PC-3 (cell line): ENCODE results near the gene CDK14.

Experiments used
- EZH2 ChIP-seq: fragments of 300-600 bp; sonication (generic); IDR thresholded peaks from one replicate; pipeline ENCODE4 v1.6.1; 2017; ENCODE audit warnings: antibody characterized with exemption, mild to moderate bottlenecking, low read length; ENCODE audit not compliant: unreplicated experiment
- EZH2phosphoT487 ChIP-seq: fragments of 300-600 bp; sonication (generic); IDR thresholded peaks from 2 replicates; pipeline ENCODE4 v1.6.1; 2018; ENCODE audit warnings: mild to moderate bottlenecking, antibody characterized with exemption, low read length, borderline replicate concordance
- TF ChIP-seq, protein P1 (sequence below): fragments of 300-600 bp; sonication (generic); conservative IDR thresholded peaks from 2 replicates; pipeline ENCODE4 v1.5.1; 2017; ENCODE audit warnings: antibody characterized with exemption, low read depth, mild to moderate bottlenecking, low read length

DNA sequence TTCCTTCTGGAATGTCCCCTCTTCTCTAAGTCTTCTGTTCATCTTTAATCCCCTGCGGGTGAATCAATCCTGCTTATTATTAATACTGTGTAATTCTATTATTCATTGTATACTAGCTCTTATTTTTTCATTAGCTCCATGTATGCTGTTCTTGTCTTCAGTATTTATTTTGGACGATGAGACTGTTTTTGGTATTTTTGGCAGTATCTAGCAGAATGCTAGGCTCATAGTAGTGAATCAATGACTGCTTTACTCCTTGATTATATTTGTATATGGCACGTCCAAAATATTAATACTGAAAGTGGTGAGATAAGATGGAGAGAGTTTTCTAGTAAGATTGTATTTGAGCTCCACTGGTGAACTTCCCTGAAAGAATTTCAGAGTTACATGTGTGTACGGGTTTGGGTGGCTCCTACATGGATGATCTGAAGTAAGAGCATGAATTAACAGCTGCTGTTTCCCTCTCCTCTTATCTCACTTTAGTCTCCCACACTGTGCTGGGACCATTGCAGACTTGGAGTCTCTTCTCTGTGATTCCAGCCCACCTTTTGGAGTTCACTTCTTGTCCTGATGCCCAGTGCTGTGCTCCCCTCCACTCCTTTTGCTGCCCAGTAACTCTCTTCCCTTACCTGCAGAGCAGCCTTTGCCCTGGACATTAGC is 226.0 kb downstream of the CDK14 start:
- TF ChIP-seq, protein P1, sequence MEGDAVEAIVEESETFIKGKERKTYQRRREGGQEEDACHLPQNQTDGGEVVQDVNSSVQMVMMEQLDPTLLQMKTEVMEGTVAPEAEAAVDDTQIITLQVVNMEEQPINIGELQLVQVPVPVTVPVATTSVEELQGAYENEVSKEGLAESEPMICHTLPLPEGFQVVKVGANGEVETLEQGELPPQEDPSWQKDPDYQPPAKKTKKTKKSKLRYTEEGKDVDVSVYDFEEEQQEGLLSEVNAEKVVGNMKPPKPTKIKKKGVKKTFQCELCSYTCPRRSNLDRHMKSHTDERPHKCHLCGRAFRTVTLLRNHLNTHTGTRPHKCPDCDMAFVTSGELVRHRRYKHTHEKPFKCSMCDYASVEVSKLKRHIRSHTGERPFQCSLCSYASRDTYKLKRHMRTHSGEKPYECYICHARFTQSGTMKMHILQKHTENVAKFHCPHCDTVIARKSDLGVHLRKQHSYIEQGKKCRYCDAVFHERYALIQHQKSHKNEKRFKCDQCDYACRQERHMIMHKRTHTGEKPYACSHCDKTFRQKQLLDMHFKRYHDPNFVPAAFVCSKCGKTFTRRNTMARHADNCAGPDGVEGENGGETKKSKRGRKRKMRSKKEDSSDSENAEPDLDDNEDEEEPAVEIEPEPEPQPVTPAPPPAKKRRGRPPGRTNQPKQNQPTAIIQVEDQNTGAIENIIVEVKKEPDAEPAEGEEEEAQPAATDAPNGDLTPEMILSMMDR = no peak
- TF ChIP-seq EZH2 = no peak
- TF ChIP-seq EZH2phosphoT487 = no peak
